Left colon (tissue), 2 donors: ENCODE measurements around the gene TPSD1. TPM values are rescaled to one million over a fixed set of nuclear protein-coding genes. Genes with fewer than 3 reads are reported as not detected.
"Not testable (repeated sequence)": the region's sequence is repeated elsewhere in the genome, so short reads cannot be mapped to it uniquely, and the experiment has no call there.

Source experiments
- ATAC-seq: fragments of 200-7000 bp; cut with Tn5 transposase; one replicate; pipeline ENCODE4 v1.9.1; 2020; ENCODE audit warnings: mild to moderate bottlenecking, moderate library complexity
- DNase-seq, 2 donors: peaks; one replicate each; pipeline ENCODE4 v3.0.0-alpha.2; 2020
- intact Hi-C, 2 donors: fragments of 100-400 bp; cut with DNase I in 1 of 2; cut with micrococcal nuclease in 1 of 2; formaldehyde crosslinking; loops; one replicate each; pipeline versions ENCODE4 v1.11.2 to v1.14.0; 2022; cut with DNase I, micrococcal nuclease
- total RNA-seq, 2 donors: library from RNA; stranded (reverse); fragmentation: NEBNext Ultra II Directional; extraction: Animal tissue kit (Norgen Biotek cat#: 25700); gene quantifications; one replicate each; pipeline ENCODE4 v1.2.1, GENCODE V29; 2021
- donor health status: DM: no; HTN: no; CAD: no.
- donor health status: DM: yes; HTN: yes; CAD: no.

The TPSD1 gene
- total RNA-seq, 2 donors from 2014 or later: 0.18 to 2.8 TPM

DNA sequence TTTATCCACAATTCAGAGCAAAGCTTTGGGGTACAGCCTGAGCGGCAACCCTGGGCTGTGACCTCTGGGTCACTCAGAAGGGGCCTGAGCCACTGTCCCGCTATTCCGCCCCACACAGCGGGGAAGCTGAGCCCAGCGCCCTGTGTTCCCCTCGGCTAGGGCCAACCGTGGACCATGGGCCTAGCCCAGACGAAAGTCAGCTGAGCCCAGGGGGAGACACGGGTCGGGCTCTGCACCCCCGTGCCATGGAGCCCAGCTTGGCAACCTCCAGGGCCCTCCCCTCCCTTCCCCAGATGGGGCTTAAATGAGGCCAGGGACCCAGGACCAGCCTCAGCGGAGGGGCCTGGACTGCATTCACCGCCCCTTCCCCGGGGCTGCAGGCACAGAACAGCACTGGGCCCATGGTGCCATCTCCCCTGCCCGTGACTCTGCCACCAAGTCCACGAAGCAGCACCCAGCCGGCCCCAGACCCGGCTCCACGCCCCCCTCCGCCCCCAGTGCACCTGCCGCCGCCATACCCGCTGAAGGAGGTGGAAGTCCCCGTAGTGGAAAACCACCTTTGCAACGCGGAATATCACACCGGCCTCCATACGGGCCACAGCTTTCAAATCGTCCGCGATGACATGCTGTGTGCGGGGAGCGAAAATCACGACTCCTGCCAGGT, 1.8 kb downstream of the TPSD1 start:
- ATAC-seq: no peak
- intact Hi-C loops: no loop called here

DNA sequence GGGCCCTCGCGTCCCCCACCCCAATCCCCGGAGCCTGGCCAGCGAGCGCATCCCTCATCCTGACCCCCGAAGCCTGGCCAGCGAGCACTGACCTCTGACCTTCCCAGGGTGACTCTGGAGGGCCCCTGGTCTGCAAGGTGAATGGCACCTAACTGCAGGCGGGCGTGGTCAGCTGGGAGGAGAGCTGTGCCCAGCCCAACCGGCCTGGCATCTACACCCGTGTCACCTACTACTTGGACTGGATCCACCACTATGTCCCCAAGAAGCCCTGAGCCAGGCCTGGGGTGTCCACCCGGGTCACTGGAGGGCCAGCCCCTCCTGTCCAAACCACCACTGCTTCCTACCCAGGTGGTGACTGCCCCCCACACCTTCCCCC, 2.3 kb downstream of the TPSD1 start:
- no peak for DNase-seq
- ATAC-seq: peak; percentile 48
- intact Hi-C loops: no loop called here

More for the DNA sequence above, 1.8 kb downstream of the TPSD1 start:
- DNase-seq: no peak

DNA sequence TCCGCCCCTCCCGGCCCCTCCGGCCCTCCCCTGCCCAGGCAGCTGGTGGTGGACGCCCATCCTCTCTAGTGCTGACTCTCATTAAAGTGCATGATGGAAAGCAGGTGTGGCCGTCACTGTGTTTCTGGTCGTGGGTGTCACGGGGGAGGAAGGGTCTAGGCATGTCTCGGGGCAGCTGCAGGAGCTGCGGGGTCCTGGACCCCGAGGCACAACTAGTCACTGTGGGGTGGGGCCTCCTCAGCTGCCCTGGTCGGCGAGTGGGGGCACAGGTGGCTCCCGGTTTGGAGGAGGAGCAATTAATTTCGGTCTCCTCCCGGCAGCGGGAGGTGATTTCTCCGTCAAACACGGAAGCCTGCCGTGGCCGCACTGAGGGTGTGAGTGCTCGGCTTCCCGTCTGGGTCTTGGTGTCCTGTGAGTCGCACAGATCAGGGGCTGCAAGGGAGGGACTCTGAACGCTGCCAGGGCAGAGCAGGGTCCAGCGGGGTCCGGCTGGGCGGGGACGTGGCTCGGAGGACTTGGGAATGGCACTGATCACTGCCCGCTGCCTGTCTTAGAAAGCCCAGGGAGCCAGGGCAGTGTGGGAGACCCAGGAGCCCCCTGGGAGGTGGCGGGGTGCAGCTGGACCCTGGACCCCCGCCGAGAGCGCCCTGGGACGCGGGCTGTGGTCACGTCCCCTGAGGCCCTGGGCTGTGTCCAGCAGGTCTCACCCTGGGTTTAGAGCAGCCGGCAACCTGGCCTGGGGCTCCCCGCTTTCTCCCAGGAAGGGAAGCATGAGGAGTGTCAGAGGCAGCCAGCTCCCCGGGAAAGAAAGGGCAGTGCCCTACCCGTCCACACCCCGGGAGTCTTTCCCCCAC, 3.3 kb downstream of the TPSD1 start:
- DNase-seq (no peak), ATAC-seq (peak; percentile 34)
- intact Hi-C loops: no loop called here

DNA sequence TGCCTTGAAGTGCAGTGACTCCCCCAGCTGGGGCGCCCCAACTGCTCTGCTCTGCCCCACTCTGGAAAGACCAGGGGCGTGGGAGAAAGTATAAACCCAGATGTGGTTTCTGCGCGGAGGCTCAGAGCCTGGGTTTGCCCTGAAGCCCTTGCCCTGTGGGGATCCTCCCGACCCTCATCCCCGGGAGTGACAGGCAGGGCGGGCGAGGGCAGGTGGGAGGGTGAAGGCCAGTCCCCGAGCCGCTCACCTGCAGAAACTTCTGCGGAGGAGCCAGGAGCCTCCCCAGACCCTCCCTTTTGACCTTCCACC, 3.8 kb downstream of the TPSD1 start:
- ATAC-seq (no peak), DNase-seq (no peak)
- intact Hi-C loops: no loop called here

DNA sequence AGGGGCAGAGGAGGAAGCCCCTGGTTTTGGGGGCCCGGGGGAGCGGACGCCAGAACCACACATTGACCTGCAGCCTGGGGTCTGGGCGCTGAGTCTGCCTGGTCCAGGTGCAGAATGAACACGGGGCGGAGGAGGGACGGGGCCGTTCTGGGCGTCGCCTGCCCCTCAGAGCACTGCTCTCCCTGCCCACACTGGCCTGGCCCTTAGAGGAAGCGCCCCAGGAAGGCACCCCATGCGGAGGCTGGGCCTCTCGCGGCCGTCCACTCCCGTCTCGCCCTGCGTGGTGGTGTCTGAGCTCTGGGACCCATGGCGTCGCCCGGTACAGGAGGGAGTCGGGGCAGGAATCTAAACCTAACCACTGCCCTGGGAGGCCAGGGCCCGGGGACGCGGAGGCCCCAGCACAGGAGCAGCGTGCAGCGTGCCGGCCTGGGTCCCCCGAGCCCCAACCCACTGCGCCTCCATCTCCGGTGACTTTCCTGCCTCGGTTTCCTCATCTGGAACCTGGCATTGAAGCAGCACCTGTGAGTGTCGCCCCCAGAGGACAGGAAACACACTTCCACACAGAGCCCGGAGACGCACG, 4.3 kb downstream of the TPSD1 start:
- intact Hi-C loops: no loop called here

DNA sequence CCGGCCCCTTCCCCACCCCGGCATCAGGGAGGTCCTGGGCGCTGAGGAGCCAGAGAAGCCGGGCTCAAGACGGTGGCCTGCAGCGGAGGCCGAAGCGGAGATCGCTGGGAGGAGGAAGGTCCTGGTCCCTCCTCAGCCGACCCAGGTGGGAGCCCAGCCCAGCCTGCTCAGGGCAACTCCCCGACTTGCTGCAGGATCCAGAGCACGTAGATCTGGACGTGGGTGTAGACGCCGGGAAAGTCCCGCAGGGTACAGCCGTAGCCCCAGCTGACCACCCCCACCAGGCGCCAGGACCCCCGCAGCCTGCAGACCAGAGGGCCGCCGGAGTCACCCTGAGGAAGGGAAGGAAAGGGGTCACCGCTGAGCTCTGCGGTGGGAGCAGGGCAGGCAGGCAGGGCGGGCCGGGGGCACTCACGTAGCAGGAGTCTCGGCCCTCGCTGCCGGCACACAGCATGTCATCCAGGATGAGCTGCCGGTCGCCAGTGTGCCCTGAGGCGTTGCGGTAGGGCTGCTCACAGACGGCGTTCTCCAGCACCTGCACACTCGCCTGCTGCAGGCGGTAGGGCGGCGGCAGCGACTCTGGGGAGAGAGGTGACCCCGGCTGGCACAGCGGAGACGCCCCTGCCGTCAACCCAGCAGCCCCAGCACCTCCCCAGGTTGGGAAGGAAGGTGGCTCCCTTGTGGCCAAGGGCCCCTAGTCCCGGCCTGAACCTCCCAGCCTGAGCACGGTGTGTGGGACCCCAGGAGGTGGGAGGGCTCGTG, 5.4 kb downstream of the TPSD1 start:
- ATAC-seq (no peak), DNase-seq (no peak)
- intact Hi-C loops: no loop called here

More for the DNA sequence above, 4.3 kb downstream of the TPSD1 start:
- DNase-seq: no peak
- no peak for ATAC-seq

DNA sequence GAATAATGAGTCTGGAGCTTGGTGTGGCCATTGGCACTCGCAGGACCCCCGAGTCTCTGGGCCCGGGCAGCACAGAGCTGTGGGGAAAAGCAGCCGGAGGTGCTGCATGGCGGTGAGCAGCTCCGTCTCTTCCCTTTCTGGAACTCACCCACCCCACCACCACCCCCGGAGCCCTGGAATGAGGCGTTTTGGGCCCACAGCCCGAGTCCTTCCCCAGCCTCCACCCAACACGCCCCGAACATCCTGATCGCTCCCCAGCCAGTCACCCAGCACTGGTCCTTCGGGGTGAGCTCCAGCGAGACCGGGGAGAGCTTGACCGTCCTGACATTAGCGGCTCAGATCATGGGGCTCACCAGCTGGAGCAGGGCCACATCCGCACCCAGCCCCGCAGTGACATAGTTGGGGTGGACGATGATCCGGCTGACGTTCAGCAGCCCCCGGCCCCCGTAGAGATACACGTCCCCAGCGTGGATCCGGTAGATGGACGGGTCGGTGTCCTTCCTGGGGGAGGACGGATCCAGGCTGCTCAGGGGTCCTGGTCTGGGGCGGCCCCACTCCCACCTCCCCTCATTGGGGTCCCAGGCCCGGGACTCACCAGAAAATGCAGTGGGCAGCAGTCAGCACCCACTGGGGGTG, 6.5 kb downstream of the TPSD1 start:
- intact Hi-C loops: no loop called here
- no peak for DNase-seq
- no peak for ATAC-seq

DNA sequence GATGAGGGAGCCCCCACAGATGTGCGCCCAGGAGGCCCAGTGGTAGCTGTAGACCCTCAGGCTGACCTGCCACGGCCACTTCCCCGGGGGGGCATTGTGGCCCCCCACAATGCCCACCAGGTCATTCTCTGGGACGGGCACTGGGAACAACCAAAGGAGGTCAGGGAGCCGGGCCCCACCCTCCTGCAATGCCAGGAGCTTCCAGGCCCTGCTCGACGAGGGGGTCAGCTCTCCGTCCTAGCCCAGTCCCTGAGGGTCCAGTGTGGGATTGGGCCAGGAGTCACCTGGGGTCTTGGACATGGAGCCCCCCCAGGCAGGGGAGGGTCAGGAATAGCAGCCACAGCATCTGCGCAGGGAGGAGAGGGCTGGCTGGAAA, 7.0 kb downstream of the TPSD1 start:
- intact Hi-C loops: no loop called here

DNA sequence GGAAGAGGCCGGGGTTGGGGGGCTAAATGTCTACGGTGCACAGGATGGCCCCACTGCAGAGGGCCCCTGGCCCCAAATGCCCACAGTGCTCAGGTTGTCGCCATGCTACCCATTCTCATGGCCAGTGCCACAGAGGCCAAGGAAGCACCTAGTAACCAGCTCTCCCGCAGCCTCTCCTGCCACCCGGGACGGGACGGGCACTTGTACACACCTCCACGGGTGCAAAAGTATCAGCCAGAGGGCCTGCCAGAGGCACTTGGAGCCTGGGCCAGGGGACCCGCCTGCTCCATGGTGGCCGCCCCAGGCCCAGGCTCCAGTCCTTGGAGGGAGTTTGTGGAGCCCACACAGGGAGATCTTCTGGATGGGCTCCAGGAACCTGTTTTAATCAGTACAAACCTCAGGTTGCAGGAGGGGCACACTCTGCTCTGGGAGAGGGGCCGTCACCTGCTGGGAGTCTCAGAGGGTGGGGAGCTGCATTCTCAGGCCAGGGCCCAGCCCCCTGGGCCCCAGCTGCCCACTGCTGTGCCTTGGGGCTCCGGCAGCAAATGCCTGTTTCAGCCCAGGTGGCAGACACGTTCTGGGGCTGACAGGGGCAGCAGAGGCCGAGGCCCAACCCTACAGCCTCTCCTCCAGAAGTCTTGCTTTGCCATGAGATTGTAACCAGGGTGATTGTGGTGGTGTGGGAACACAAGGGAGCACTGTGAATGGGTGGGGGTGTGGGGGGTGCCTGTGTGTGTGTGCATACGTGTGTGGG, 7.9 kb downstream of the TPSD1 start:
- ATAC-seq (no peak), DNase-seq (no peak)
- intact Hi-C loops: no loop called here

More for the DNA sequence above, 7.0 kb downstream of the TPSD1 start:
- DNase-seq (no peak), ATAC-seq (no peak)

DNA sequence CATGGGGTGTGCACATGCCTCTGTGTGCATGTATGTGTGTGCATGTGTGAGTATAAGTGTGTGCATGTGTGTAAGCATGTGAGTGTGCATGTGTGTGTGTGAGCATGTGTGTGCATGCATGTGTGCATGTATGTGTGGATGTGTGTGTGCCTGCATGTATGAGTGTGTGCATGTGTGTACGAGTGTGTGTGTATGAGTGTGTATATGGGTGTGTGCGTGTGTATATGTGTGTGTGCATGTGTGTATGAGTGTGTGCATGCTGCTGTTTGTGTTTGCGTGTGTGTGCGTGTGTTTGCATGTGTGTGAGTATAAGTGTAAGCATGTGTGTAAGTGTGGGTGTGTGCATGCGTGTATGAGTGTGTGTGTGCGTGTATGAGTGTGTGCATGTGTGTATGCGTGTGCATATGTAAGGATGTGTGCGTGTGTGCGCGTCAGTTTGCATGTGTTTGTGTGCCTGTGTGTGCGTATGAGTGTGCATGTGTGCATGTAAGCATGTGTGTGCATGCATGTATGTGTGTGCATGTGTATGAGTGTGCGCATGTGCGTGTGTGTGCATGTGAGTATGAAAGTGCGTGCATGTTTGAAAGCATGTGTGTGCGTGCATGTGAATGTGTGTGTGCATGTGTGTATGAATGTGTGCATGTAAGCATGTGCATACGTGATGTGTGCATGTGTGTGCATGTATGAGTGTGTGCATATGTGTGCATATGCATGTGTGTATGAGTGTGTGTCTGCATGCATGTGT, 8.6 kb downstream of the TPSD1 start:
- intact Hi-C loops: no loop called here
- ATAC-seq: no peak
- no peak for DNase-seq

DNA sequence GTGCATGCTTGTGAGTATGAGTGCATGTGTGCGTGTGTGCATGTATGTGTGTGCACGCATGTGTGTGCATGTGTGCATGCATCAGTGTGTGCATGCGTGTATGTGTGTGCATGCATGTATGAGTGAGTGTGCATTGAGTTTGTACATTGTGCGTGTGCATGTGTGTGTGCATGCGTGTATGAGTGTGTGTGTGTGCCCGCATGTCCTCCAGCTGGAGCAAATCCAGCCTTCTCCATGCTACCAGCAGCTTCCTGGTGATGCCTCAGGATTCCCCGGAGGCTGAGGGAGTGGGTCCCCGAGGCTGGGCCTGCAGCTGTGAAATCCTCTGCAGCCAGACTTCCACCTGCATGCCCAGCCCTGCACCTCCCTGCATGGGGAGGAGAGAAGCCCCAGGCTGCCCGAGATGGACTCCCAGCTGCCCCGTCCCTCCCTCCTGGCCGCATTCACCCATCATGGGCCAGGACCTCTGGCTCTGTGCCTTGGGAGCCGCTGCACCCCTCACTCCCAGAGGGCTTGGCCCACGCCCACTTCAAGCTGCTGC, 9.3 kb downstream of the TPSD1 start:
- ATAC-seq (no peak), DNase-seq (no peak)
- intact Hi-C loops: no loop called here

DNA sequence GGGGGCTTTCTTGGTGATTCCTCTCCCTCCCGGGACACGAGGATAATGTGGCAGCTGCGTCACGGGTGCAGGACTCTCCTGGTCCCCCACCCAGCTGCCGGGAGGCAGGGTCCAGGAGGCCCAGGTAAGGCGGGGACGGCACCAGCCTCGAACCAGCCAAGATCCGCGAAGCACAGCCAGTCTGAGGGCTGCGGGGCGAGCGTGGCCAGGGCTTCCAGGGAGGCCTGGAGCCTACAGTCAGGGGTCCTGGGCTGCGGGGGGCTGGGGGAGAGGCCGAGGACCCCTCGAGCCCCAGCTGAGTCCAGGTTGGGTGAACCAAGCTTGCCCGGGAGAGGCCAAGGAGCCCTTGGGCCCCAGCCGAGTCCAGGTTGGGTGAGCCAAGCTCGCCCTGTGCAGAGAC, 10.0 kb downstream of the TPSD1 start:
- no peak for ATAC-seq
- no peak for DNase-seq
- intact Hi-C loops: no loop called here

DNA sequence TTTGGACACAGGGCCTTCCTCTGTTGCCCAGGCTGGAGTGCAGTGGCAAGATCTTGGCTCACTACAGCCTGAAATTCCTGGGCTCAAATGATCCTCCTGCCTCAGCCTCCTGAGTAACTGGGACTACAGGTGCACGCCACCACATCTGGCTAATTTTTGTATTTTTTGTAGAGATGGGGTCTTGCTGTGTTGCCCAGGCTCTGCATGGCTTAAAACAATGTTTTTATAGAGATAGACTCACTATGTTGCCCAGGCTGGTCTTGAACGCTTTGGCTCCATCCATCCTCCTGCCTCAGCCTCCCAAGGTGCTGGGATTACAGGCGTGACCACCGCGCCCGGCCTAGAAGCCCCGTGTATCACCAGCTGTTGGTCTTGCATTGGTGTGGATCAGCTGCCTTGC, 13.5 kb downstream of the TPSD1 start:
- intact Hi-C loops, ATAC-seq: not testable (repeated sequence)

DNA sequence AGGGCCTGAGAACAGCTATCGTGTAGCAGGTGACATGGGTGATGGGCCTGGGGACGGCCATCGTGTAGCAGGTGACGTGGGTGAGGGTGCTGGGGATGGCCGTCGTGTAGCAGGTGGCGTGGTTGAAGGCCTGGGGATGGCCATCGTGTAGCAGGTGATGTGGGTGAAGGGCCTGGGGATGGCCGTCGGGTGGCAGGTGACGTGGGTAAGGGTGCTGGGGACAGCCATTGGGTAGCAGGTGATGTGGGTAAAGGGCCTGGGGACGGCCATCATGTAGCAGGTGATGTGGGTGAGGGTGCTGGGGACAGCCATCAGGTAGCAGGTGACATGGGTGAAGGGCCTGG, 15.5 kb downstream of the TPSD1 start:
- intact Hi-C loops: no loop called here
- no peak for DNase-seq
- no peak for ATAC-seq

More for the DNA sequence above, 13.5 kb downstream of the TPSD1 start:
- not testable (repeated sequence) for DNase-seq

DNA sequence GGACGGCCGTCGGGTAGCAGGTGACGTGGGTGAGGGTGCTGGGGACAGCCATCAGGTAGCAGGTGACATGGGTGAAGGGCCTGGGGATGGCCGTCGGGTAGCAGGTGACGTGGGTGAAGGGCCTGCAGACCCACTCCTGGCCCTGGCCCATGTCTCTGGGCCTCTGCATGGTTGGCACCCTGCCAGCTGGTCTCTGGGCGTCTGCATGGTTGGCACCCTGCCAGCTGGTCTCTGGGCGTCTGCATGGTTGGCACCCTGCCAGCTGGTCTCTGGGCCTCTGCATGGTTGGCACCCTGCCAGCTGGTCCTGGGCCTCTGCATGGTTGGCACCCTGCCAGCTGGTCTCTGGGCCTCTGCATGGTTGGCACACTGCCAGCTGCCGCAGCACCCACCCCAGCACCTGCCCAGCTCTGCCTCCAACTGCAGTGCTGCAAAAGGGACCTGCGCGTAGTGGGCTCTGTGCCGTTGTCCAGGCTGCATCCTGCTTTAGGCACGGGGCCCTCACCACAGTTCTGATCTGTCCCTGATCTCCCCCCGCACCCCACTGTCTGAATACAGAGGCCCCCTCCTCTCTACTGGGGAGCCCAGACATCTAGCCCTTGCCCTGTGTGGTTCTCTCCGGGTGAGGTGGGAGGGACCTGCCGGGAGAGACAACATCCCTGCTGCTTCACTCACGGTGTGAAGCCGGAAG, 16.0 kb downstream of the TPSD1 start:
- ATAC-seq: peak; percentile 74
- intact Hi-C loops: not testable (repeated sequence)
- peak in 1 of 2 donors; percentile 37 for DNase-seq

DNA sequence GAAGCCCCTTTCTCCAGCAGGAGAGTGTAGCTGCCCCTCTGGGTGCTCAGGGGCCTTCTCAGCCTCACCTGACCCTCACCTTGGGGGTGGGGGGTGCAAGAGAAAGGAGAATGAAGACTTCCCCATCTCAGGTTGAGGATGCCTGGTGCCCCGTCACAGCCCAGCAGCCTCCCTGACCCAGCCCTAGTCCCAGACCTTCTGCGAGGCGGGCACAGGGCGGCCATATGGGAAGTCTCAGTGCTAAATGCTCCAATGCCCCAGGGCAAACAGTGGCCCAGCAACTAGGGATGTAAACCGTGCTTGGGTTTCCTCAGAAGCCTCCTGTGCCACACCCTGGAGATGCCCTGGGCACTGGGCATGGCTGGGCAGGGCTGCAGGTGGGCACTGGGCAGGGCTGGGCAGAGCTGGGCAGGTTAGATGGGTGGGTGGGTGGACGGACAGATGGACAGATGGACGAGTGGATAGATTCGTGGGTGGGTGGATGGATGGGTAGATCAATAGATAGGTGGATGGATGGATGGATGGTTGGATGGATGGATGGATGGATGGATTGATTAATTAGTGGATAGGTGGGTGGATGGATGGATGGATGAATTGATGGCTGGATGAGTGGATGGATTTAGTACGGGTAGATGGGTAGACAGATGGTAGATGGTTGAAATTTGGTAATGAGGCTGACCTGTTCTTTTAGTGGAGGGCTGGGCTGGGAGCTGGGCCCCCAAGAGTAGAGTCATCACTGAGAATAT, 16.8 kb downstream of the TPSD1 start:
- DNase-seq (no peak), ATAC-seq (peak; percentile 33)
- intact Hi-C loops: no loop called here
